Measurements from ENCODE around the gene KSR2.

GRCh38 chr12:117832459-117833457, 136.0 kb downstream of the KSR2 start:
- TF ChIP-seq POLR2A (IDR thresholded peaks at IDR 0.05), result no peak
- TF ChIP-seq CTCF (IDR thresholded peaks at IDR 0.05), result no peak
- no peak for TF ChIP-seq POLR2AphosphoS5 (IDR thresholded peaks at IDR 0.05; ENCODE audit: insufficient read depth in 1 of 2, low read depth in 1 of 2)
